GM21737 (cell line): ENCODE measurements around the gene ACSS1.

Experiments
- ATAC-seq: cut with Tn5 transposase; IDR thresholded peaks from one replicate; pipeline ENCODE4 v1.9.1; 2021; ENCODE audit warnings: mild to moderate bottlenecking, moderate library complexity; ENCODE audit not compliant: unreplicated experiment

Gene ACSS1

DNA sequence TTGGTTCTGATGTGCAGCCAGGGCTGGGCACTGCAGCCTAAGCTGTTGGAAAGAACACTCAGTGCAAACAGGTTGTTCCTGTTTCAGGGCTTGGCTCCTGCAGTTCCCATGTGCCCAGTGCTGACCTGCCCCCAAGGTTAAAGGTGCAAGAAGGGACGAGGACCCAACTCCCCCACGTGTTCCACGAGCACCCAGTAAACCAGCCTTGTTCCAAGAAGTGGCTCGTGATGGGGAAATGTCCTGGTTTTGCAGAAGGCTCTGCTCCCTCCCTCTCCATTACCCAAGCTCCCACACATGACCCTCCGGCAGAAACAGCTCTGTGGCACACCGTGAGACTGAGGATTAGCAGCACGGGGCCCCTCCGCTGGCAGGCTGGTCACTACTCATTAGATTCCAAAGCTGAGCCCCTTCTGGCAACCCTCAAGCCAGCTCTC is 9.4 kb downstream of the ACSS1 start:
- ATAC-seq, result no peak

DNA sequence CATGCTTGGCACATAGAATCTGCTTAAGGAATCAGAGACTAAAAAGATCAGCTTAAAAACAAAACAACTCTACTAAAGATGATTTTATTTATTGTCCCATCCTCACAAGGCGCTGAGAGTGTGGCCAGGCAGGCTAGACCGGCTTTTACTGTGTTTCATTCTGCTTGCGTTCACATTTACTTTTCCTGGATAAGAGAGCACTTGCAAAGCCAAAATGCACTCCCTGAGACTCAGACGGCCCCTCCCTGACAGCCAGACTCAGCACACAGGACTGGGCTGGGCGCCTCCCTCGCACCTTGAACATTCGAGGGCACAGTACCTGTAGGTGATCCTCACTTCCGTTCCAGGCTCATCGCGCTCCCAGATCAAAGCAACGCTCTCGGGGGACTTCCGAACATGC is 10.2 kb downstream of the ACSS1 start:
- no peak for ATAC-seq

- no peak for ATAC-seq
Observed at GRCh38 chr20:25046736-25047666, 10.9 kb downstream of the ACSS1 start.

DNA sequence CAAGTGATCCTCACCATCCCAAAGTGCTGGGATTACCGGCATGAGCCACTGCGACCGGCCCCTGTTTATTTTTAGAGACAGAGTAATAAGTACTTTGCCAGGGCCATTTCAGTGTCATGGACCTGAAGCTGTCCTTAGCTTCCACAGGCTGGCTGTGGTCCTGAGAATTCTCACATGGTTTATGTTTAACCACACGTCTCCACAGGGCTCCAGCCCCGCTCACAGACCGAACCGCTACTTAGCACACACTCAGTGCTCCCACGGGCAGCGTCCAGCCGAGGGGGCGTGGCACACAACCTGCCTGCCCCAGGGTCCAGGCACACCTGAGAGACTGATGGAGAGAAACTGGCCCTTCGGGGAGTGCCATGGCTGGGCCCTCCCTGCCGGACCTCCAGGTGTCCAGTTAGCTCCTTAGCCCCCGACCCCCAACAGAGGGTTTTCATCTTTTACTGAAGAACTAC is 11.7 kb downstream of the ACSS1 start:
- ATAC-seq, result no peak

GRCh38 chr20:25045343-25045712 is 12.6 kb downstream of the ACSS1 start:
- no peak for ATAC-seq

GRCh38 chr20:25044660-25045342 is 13.1 kb downstream of the ACSS1 start:
- ATAC-seq, result no peak

- ATAC-seq, result no peak
Observed at GRCh38 chr20:25044261-25044560, 13.7 kb downstream of the ACSS1 start.

GRCh38 chr20:25043499-25044260 is 14.3 kb downstream of the ACSS1 start:
- ATAC-seq, result no peak

DNA sequence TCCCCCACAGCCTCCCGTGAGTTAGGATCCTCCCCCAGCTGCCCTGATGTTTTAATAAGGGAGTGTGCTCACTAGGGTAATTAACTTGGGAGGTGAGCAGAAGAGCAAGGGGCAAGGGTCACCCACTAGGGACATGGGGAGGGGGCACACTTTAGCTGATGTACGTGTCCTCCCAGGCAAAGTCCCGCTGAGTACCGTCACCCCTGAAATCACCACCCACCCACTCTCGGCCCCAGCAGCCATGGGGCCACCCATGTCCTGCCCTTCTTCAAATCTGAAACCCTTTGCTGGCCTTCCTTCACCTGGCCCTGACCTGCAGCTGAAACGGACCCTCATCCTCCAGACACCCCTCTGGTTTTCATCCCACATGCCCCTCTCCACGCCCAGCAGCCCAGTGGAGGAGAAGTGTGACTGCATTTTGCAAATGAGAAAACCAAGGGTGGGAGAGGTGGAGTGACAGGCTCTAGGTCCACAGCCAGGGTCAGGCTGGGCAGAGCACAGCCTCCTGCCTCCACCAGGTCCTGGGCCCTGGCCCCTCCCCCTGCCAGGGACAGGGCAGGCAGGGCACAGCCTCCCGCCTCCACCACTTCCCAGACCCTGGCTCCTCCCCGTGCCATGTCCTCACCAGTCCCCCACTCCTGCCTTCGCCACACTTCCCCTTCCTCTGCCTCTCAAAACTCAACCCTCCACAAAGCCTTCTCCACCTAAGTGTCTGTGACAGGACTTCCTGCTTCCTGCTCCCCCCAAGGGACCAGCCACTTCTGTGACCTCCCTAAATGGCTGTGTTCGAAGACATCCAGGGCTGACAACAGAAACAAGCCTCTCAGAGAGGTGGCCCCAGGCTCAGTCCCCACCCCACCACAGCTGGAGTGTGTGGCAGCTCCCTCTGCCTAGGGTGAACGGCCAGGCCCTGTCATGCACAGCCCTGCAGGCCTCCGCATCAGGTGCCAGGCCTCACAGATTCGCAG is 15.1 kb downstream of the ACSS1 start:
- peak; percentile 91 for ATAC-seq

GRCh38 chr20:25041813-25042530 is 16.0 kb downstream of the ACSS1 start:
- ATAC-seq, result no peak

- no peak for ATAC-seq
Observed at GRCh38 chr20:25040438-25040831, 17.5 kb downstream of the ACSS1 start.

GRCh38 chr20:25039697-25040437 is 18.1 kb downstream of the ACSS1 start:
- ATAC-seq, result no peak

- no peak for ATAC-seq
Observed at GRCh38 chr20:25038591-25039015, 19.3 kb downstream of the ACSS1 start.

DNA sequence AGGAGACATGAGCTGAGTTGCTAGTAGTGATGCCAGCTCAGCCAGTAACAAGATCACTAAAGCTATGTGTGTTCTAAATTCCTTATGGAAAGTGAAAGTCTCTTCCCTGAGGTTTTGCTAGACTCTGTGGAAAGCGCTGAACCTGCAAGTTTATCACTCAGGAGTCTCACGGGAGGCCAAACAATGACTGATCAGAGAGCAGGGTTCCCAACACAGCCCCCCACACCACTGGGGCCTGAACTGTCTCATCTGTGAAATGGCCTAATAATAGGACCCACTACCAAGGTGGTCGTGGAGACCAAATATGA is 19.9 kb downstream of the ACSS1 start:
- ATAC-seq, result no peak

- ATAC-seq, result no peak
Observed at GRCh38 chr20:25037288-25038102, 20.4 kb downstream of the ACSS1 start.

DNA sequence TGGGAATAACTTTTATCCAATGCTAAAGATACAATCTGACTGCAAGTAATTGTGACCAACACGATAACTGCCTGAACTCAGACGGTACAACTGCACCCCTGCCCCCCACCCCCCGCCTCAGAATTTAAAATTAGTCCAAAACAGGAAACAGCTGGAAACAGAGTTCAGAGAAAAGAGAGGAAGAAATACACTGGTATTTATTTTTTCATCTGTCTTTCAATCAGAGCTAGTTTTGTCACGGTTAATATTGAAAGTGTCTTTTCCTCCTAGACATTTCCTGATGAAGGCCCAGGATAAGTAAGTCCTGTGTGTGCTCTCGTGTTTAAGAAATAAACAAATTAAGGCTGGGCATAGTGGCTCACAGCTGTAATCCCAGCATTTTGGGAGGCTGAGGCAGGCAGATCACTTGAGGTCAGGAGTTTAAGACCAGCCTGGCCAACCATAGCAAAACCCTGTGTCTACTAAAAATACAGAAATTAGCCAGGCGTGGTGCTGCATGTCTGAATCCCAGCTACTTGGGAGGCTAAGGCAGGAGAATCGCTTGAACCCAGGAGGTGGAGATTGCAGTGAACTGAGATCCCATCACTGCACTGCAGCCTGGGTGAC is 21.5 kb downstream of the ACSS1 start:
- no peak for ATAC-seq

DNA sequence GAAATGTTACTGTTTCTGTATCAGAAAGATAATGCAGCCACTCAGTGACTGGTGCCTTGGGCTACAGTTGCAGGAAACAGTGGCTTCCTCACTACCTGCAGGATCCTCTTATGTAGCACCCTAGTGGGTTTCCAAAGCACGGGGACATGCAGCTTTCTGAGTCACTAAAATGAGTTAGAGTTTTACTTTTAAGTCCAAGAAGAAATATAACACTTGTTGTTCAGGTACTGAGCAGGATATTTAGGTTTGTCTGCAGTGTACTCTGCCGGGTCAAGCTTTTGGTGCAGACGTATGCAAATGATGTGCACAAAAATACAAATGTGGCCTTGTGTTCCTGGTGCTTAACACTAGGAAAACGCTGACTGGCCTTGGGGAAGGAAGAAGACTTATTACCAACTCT is 22.0 kb downstream of the ACSS1 start:
- ATAC-seq, result no peak

DNA sequence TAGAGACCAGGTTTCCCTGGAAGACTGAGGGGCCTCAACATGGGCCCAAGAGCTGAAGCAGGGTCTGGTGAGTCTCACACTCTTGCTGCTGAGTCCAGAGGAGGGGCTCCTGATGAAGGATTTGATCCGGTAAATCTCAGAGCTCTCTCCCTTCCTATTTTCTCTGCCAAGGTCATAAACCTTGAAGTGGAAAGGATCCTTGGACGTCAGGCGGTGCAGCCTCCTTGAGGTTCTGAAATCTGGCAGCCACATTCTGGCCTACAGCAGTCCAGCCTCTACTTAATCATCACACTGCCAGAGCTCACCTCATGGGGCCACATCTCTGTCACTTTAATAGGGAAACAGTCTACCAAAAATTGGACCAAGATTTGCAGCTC is 24.0 kb downstream of the ACSS1 start:
- ATAC-seq, result no peak
